UCSD-AML1 (cell line): Measurements from ENCODE around the gene EIF3K.

Experiments used
- DNase-seq: peaks from one replicate; lab custom pipeline; 2025; ENCODE audit not compliant: unreplicated experiment; lab: John Stamatoyannopoulos, UW

EIF3K gene

DNA sequence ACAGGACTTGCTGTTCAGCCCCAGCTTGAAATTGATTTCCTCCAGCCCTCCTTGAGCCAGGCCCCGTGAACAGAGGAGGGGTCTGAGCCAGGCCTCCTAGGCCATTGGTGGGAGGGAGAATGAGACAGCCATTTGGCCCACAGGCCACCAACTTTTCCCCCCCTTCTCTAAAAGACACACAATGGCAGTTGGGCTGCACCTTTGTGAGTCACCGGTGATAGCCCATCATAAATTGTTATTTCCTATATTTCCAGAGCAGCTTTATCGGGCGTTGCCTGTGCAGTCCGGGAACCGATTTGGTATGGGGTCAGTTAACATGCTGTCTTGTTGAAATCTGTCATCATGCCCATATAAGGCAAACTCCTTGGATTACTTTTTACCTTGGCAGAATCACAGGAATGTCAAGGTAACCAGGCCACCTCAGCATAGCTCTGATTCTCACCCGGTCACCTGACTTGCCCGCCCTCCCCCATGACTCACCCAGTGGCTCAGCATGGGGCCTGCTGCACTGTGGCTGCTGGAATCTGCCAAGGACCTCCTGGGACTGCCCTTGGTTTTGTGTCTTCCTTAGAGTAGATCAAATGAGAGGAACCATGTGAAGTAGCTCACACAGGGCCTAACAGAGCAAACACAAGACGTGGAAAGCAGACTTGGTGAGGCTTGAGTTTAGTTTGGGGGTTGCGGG lies 64.5 kb downstream of the EIF3K start:
- DNase-seq, result peak; percentile 35

- DNase-seq, result no peak
Observed at GRCh38 chr19:38684078-38684861, 65.3 kb downstream of the EIF3K start.

DNA sequence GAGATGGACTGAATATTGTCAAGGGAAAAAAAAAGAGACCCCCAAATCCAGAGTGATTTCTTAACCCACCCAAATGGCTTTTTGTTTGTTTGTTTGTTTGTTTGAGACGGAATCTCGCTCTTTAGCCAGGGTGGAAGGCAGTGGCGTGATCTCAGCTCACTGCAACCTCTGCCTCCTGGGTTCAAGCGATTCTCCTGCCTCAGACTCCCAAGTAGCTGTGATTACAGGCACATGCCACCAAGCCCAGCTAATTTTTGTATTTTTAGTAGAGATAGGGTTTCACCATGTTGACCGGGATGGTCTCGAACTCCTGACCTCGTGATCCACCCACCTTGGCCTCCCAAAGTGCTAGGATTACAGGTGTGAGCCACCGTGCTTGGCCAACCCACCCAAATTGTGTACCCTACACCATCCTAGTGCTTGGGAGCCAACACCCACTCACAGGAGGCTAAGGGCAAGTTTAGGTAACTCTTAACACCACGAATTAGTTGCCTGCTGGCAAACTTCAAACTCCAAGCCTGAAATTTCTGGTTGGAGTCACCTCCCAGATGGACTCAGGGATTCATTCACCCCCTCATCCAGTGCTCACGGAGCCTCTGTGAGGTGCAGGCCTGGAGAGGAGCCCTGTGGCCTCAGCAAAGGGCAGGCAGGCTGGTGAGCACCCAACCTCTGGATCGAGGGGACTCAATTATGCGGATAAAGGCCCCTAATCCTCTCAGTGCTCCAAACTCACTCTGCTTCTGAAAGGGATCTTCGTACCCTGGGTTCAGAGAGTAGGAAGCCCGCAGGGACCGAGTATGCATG lies 66.1 kb downstream of the EIF3K start:
- DNase-seq, result no peak

GRCh38 chr19:38685666-38686529 lies 66.9 kb downstream of the EIF3K start:
- DNase-seq, result no peak

DNA sequence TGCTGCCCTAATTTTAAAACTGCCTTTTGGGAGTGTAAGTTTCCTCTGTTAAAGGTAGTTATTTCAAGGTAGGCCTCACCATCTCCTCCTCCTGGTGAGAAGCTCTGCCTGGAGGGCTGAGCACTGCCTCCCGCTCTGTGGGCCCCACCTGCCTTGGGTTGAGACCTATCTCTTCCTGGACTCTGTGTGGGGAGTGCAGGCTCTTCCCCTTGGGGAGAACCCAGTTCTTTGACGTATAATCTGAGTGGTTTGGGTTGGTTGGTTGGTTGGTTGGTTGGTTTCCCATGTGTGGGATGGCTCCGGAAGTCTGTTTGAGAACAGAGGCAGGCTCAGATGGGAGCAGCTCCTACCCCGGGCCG lies 67.5 kb downstream of the EIF3K start:
- DNase-seq, result peak; percentile 50
